Activated CD8-positive, alpha-beta T cell treated with anti-CD3 and anti-CD28 coated beads for 36 hours (primary cell): ENCODE measurements around the gene SIRPB2. TPM values are rescaled to one million over a fixed set of nuclear protein-coding genes. Genes with fewer than 3 reads are reported as not detected.

Source experiments
- ATAC-seq: fragments of 200-7000 bp; cut with Tn5 transposase; one replicate; pipeline ENCODE4 v1.10.0; 2021; ENCODE audit warnings: mild to moderate bottlenecking, moderate library complexity
- CTCF ChIA-PET: fragments of 350-600 bp; sonication (Branson Sonifier 250); formaldehyde crosslinking; loops from one replicate; lab custom pipeline; 2021; ENCODE audit warnings: antibody characterized with exemption; lab: Charles Lee
- POLR2A ChIA-PET: fragments of 350-600 bp; sonication (Branson Sonifier 250); formaldehyde crosslinking; loops from one replicate; lab custom pipeline; 2021; ENCODE audit warnings: antibody characterized with exemption; lab: Charles Lee
- DNase-seq: peaks from one replicate; pipeline ENCODE4 v3.0.0-alpha.2; 2020
- H3K27ac Mint-ChIP-seq: one replicate; pipeline ENCODE4 v1.8.0; 2021; ENCODE audit warnings: mild to moderate bottlenecking, mixed read lengths
- H3K27me3 Mint-ChIP-seq: one replicate; pipeline ENCODE4 v1.8.0; 2021; ENCODE audit warnings: mixed read lengths
- H3K36me3 Mint-ChIP-seq: one replicate; pipeline ENCODE4 v1.8.0; 2021; ENCODE audit warnings: low read depth, mixed read lengths
- H3K4me1 Mint-ChIP-seq: one replicate; pipeline ENCODE4 v1.8.0; 2021; ENCODE audit warnings: low read depth, mixed read lengths
- H3K4me3 Mint-ChIP-seq: one replicate; pipeline ENCODE4 v1.8.0; 2021; ENCODE audit warnings: mild to moderate bottlenecking, moderate library complexity, mixed read lengths
- H3K9me3 Mint-ChIP-seq: one replicate; pipeline ENCODE4 v1.8.0; 2021; ENCODE audit warnings: mixed read lengths
- CTCF ChIP-seq: fragments of 200-600 bp; IDR thresholded peaks from one replicate; pipeline ENCODE4 v1.8.0; 2022; ENCODE audit warnings: antibody characterized with exemption, mild to moderate bottlenecking
- intact Hi-C: fragments of 100-400 bp; cut with micrococcal nuclease; formaldehyde crosslinking; loops from one replicate; pipeline ENCODE4 v1.10.0; 2022
- total RNA-seq, 2 experiments: library from RNA; stranded (reverse); gene quantifications; one replicate each; pipeline ENCODE4 v1.2.3, GENCODE V29; 2021

The SIRPB2 gene
- total RNA-seq, 2 experiments from 2014 or later: not detected

GRCh38 chr20:1536893-1537730, 45.9 kb upstream of the SIRPB2 start:
- H3K4me3 Mint-ChIP-seq: no peak overlapping the region
- DNase-seq: no peak
- H3K9me3 Mint-ChIP-seq: peaks cover 7% of the 10 kb centered on the region
- ChIA-PET POLR2A (no interaction called here), CTCF (interaction anchor here (1.4 to 2.6 kb wide), 4 partner anchors 28 to 240 kb away, joined by 4 to 10 read pairs (median 6); no protein-coding TSS in a partner anchor)
- ATAC-seq: no peak
- intact Hi-C loops: loop anchor here (10.0 kb wide), 1 partner anchor 198 kb away; no protein-coding TSS in a partner anchor
- no peak overlapping the region for H3K27ac Mint-ChIP-seq
- H3K36me3 Mint-ChIP-seq: no peaks in the 10 kb centered on the region
- no peak for TF ChIP-seq CTCF
- H3K27me3 Mint-ChIP-seq: no peaks in the 10 kb centered on the region
- H3K4me1 Mint-ChIP-seq: peaks cover 8% of the 10 kb centered on the region

- intact Hi-C loops: loop anchor here (10.0 kb wide), 1 partner anchor 199 kb away; no protein-coding TSS in a partner anchor
- no peaks in the 10 kb centered on the region for H3K36me3 Mint-ChIP-seq
- ChIA-PET CTCF (interaction anchor here (1.4 to 3.3 kb wide), 2 partner anchors 32 to 241 kb away, joined by 5 to 23 read pairs; no protein-coding TSS in a partner anchor), POLR2A (no interaction called here)
- H3K27ac Mint-ChIP-seq: no peak overlapping the region
- no peaks in the 10 kb centered on the region for H3K27me3 Mint-ChIP-seq
- ATAC-seq (no peak), DNase-seq (no peak)
- H3K4me3 Mint-ChIP-seq: no peak overlapping the region
- H3K4me1 Mint-ChIP-seq: peaks cover 11% of the 10 kb centered on the region
- peaks cover 2% of the 10 kb centered on the region for H3K9me3 Mint-ChIP-seq
- no peak for TF ChIP-seq CTCF
These were observed 44.4 kb upstream of the SIRPB2 start for GRCh38 chr20:1535420-1536175.

- Mint-ChIP-seq H3K27ac (no peak overlapping the region), H3K4me3 (no peak overlapping the region), H3K9me3 (no peaks in the 10 kb centered on the region), H3K4me1 (peaks cover 13% of the 10 kb centered on the region), H3K36me3 (no peaks in the 10 kb centered on the region), H3K27me3 (no peaks in the 10 kb centered on the region)
- DNase-seq (no peak), ATAC-seq (no peak)
- intact Hi-C loops: loop anchor here (10.0 kb wide), 1 partner anchor 200 kb away; no protein-coding TSS in a partner anchor
- ChIA-PET POLR2A (no interaction called here), CTCF (interaction anchor here (0.8 to 3.3 kb wide), 7 partner anchors 20 to 246 kb away, joined by 3 to 23 read pairs (median 4); no protein-coding TSS in a partner anchor)
- TF ChIP-seq CTCF: no peak
These were observed 43.3 kb upstream of the SIRPB2 start for GRCh38 chr20:1534526-1534925.

GRCh38 chr20:1533059-1533458, 41.8 kb upstream of the SIRPB2 start:
- intact Hi-C loops: loop anchor here (10.0 kb wide), 1 partner anchor 202 kb away; no protein-coding TSS in a partner anchor
- no peak overlapping the region for H3K27ac Mint-ChIP-seq
- peaks cover 2% of the 10 kb centered on the region for H3K9me3 Mint-ChIP-seq
- peaks cover 9% of the 10 kb centered on the region for H3K4me1 Mint-ChIP-seq
- H3K36me3 Mint-ChIP-seq: no peaks in the 10 kb centered on the region
- CTCF ChIA-PET: interaction anchor here (2.1 to 3.3 kb wide), 3 partner anchors 30 to 243 kb away, joined by 10 to 23 read pairs (median 12); no protein-coding TSS in a partner anchor
- POLR2A ChIA-PET: no interaction called here
- DNase-seq (no peak), ATAC-seq (no peak)
- TF ChIP-seq CTCF: no peak
- no peak overlapping the region for H3K4me3 Mint-ChIP-seq
- peaks cover 2% of the 10 kb centered on the region for H3K27me3 Mint-ChIP-seq
